Esophagus squamous epithelium (tissue), 5 donors: ENCODE measurements around the gene NCOA1. TPM values are rescaled to one million over a fixed set of nuclear protein-coding genes. Genes with fewer than 3 reads are reported as not detected.

ENCODE experiments used
- DNase-seq: peaks from one replicate; lab custom pipeline; 2025; lab: John Stamatoyannopoulos, UW
- H3K27ac ChIP-seq, 4 donors: fragments of 200-600 bp; sonication (generic); one replicate each; pipeline ENCODE4 v1.5.1; 2016 to 2019; ENCODE audit warnings: mild to moderate bottlenecking in 1 of 4
- H3K27me3 ChIP-seq, 4 donors: fragments of 200-600 bp; sonication (generic); 1 replicate in 3 of 4; 2 replicates in 1 of 4; pipeline versions ENCODE4 v1.5.1 to v1.6.0; 2017 to 2021; ENCODE audit warnings: antibody characterized with exemption in 1 of 4
- H3K36me3 ChIP-seq, 3 donors: fragments of 200-600 bp; sonication (generic); one replicate each; pipeline ENCODE4 v1.5.1; 2016 to 2019
- H3K4me1 ChIP-seq, 3 donors: fragments of 200-600 bp; sonication (generic); one replicate each; pipeline ENCODE4 v1.5.1; 2017 to 2019
- H3K4me3 ChIP-seq, 4 donors: fragments of 200-600 bp; sonication (generic); 1 replicate in 3 of 4; 2 replicates in 1 of 4; pipeline ENCODE4 v1.5.1; 2016 to 2019; ENCODE audit warnings: mild to moderate bottlenecking in 2 of 4, moderate library complexity in 1 of 4
- H3K9me3 ChIP-seq, 3 donors: fragments of 200-600 bp; sonication (generic); one replicate each; pipeline ENCODE4 v1.5.1; 2016 to 2019
- CTCF ChIP-seq, 6 experiments: fragments of 450-650 bp in 4 of 6; fragments of 200-600 bp in 2 of 6; sonication (generic) in 2 of 6; IDR thresholded peaks; one replicate each; pipeline ENCODE4 v1.5.1; 2016 to 2019; ENCODE audit warnings: antibody characterized with exemption in 6 of 6, mild to moderate bottlenecking in 4 of 6, moderate library complexity in 4 of 6
- POLR2A ChIP-seq, 4 donors: fragments of 450-650 bp; IDR thresholded peaks; one replicate each; pipeline ENCODE4 v1.6.1; 2017; ENCODE audit warnings: antibody characterized with exemption in 4 of 4, mild to moderate bottlenecking in 4 of 4, moderate library complexity in 3 of 4
- WGBS, 2 donors: methylation state at CpG; one replicate each; pipeline ENCODE4 v1.1.5; 2018; 5-methylcytosine and 5-hydroxymethylcytosine counted together
- intact Hi-C: fragments of 100-400 bp; cut with DNase I; formaldehyde crosslinking; loops from one replicate; pipeline ENCODE4 v1.15.0; 2022
- total RNA-seq, 4 donors: library from RNA; depleted of rRNA; stranded (reverse); fragments of >200 nt; gene quantifications; one replicate each; pipeline ENCODE4 v1.1.0, GENCODE V29; 2016
- donor health status: DM: yes; HTN: yes; CAD: no.

The NCOA1 gene
- total RNA-seq, 4 donors from 2014 or later = 21.3 to 45.4 (median 32.9) TPM

GRCh38 chr2:24473626-24474025, 17.4 kb upstream of the NCOA1 start:
- H3K4me1 ChIP-seq = peaks cover 0 to 8% (median 0%) of the 10 kb centered on the region in 3 donors
- H3K9me3 ChIP-seq = no peaks in the 10 kb centered on the region
- no peaks in the 10 kb centered on the region for H3K36me3 ChIP-seq
- no peaks in the 10 kb centered on the region for H3K27me3 ChIP-seq
- no peak overlapping the region for H3K4me3 ChIP-seq
- DNase-seq = no peak
- intact Hi-C loops = no loop called here
- TF ChIP-seq POLR2A (IDR thresholded peaks at IDR 0.05) = no peak
- no peak for TF ChIP-seq CTCF (IDR thresholded peaks at IDR 0.05)
- no peak overlapping the region for H3K27ac ChIP-seq

GRCh38 chr2:24474053-24474452, 17.0 kb upstream of the NCOA1 start:
- Histone ChIP-seq H3K4me3 (no peak overlapping the region), H3K27me3 (no peaks in the 10 kb centered on the region), H3K9me3 (no peaks in the 10 kb centered on the region), H3K27ac (no peak overlapping the region), H3K4me1 (peaks cover 0 to 8% (median 0%) of the 10 kb centered on the region in 3 donors), H3K36me3 (no peaks in the 10 kb centered on the region)
- WGBS, 2 donors = 46 to 74% methylated on average over 5 of the region's 5 CpGs
- TF ChIP-seq POLR2A (IDR thresholded peaks at IDR 0.05) (no peak), CTCF (IDR thresholded peaks at IDR 0.05) (no peak)
- intact Hi-C loops = no loop called here
- no peak for DNase-seq

GRCh38 chr2:24477229-24477628, 13.8 kb upstream of the NCOA1 start:
- Histone ChIP-seq H3K9me3 (no peaks in the 10 kb centered on the region), H3K4me3 (no peak overlapping the region), H3K4me1 (peaks cover under 1 to 14% (median 6%) of the 10 kb centered on the region in 3 donors), H3K27me3 (no peaks in the 10 kb centered on the region), H3K36me3 (no peaks in the 10 kb centered on the region), H3K27ac (no peak overlapping the region)
- no peak for DNase-seq
- no peak for TF ChIP-seq POLR2A (IDR thresholded peaks at IDR 0.05)
- TF ChIP-seq CTCF (IDR thresholded peaks at IDR 0.05) = no peak
- intact Hi-C loops = no loop called here
- WGBS, 2 donors = 61 to 83% methylated on average over 3 to 6 of the region's 6 CpGs

- TF ChIP-seq POLR2A (IDR thresholded peaks at IDR 0.05) (no peak), CTCF (IDR thresholded peaks at IDR 0.05) (no peak)
- intact Hi-C loops = no loop called here
- whole genome bisulfite sequencing, 2 donors = 56 to 72% methylated on average over 3 of the region's 3 CpGs
- peaks cover 7 to 20% (median 11%) of the 10 kb centered on the region in 3 donors for H3K4me1 ChIP-seq
- no peak for DNase-seq
- H3K36me3 ChIP-seq = no peaks in the 10 kb centered on the region
- no peaks in the 10 kb centered on the region for H3K9me3 ChIP-seq
- no peaks in the 10 kb centered on the region for H3K27me3 ChIP-seq
- no peak overlapping the region for H3K4me3 ChIP-seq
- no peak overlapping the region for H3K27ac ChIP-seq
Measured at GRCh38 chr2:24478243-24478642, 12.8 kb upstream of the NCOA1 start.

- DNase-seq = no peak
- H3K27ac ChIP-seq = no peak overlapping the region
- no peaks in the 10 kb centered on the region for H3K36me3 ChIP-seq
- H3K4me3 ChIP-seq = no peak overlapping the region
- H3K4me1 ChIP-seq = peaks cover 7 to 20% (median 11%) of the 10 kb centered on the region in 3 donors
- no peak for TF ChIP-seq CTCF (IDR thresholded peaks at IDR 0.05)
- TF ChIP-seq POLR2A (IDR thresholded peaks at IDR 0.05) = no peak
- WGBS, 2 donors = 78 to 94% methylated on average over 4 of the region's 4 CpGs
- intact Hi-C loops = no loop called here
- H3K9me3 ChIP-seq = no peaks in the 10 kb centered on the region
- no peaks in the 10 kb centered on the region for H3K27me3 ChIP-seq
Measured at GRCh38 chr2:24480245-24480644, 10.8 kb upstream of the NCOA1 start.
